GM19455 (cell line): Measurements from ENCODE around the gene AP3M1.
"Not testable (repeated sequence)": the region's sequence is repeated elsewhere in the genome, so short reads cannot be mapped to it uniquely, and the experiment has no call there.

ENCODE experiments used
- ATAC-seq: cut with Tn5 transposase; IDR thresholded peaks from one replicate; pipeline ENCODE4 v1.9.1; 2021; ENCODE audit not compliant: unreplicated experiment

Gene AP3M1, protein sequence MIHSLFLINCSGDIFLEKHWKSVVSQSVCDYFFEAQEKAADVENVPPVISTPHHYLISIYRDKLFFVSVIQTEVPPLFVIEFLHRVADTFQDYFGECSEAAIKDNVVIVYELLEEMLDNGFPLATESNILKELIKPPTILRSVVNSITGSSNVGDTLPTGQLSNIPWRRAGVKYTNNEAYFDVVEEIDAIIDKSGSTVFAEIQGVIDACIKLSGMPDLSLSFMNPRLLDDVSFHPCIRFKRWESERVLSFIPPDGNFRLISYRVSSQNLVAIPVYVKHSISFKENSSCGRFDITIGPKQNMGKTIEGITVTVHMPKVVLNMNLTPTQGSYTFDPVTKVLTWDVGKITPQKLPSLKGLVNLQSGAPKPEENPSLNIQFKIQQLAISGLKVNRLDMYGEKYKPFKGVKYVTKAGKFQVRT

DNA sequence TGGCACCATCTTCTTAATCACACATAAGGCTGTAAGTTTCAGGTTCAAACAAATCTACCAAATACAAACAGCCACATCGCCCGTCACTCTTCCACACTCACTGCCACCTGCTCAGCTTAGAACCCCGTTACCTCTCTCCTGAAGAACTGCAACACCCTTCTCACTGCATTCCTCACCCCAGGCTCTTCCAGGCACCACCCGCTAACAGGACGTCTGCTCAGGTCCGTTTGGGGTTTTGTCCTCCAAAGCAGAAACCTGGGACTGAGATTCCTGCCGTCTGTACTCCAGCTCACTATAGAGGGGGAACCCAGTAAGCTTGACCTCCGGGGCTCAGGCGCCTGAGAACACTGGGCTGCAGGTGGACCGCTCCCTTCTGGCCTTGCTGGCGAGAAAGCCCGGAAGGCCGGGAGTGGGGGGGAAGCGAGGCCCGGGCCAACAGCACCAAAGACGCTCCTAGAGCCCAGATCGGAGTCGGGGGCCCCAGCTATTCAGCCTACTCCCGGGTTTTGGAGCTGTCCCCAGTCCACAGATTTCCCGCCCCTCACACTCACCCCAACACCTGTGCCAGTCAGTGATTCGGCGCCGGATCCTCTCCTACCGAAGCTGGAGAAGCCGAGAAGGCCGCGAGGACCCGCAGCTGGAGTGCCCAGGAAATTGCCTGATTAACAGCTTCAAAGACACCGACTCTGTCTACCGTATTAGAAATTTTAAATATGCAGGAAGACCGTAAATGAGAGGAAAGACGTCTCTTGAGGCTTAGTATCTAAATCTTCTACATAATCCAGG is at the start of gene AP3M1:
TSS of gene AP3M1 (minus strand) at position 625 of the 786 bp plus-strand sequence. CDS start 12,449 bp downstream, outside the sequence.
- peak; percentile 49 for ATAC-seq

GRCh38 chr10:74199315-74199714 is 48.7 kb upstream of the AP3M1 start:
- ATAC-seq, result no peak

GRCh38 chr10:74194999-74195398 is 44.4 kb upstream of the AP3M1 start:
- no peak for ATAC-seq

- no peak for ATAC-seq
Observed at GRCh38 chr10:74194545-74194944, 43.9 kb upstream of the AP3M1 start.

DNA sequence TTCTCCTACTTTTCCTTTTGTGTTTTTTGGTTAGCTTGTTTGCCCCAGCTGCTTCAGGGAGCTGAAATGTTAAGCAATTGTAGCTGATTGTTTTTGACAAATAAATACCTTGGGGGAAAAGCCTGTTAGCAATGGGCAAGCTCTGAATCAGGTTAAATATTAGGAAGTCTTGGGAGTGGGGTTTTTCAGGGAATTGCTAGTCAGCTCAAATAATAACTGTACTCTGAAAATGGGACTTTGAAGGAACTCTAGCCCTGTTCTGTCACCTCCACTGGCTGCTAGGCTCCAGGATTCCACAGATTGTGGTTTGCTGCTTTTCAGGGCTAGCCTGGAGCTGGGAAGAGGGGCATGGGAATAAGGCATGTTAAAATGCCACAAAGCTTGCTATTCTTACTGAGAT is 39.9 kb upstream of the AP3M1 start:
- no peak for ATAC-seq

DNA sequence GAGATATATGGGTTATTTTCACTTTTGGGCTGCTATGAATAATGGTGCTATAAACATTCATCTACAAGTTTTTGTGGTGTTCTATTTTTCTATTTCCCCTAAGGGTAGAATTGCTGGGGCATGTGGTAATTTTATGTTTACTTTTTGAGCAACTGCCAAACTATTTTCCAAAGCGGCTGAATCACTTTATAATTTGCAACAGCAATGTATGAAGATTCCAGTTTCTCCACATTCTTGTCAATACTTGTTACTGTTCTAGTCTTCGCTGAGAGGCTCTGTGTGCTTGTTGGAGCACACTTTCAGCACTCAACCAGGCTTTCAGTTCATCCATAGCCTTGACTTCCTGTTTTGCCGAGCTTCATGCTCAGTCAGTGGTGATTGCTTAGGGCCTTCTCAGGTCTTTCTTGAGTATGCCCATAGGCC is 39.4 kb upstream of the AP3M1 start:
- ATAC-seq, result no peak

GRCh38 chr10:74188617-74189016 is 38.0 kb upstream of the AP3M1 start:
- not testable (repeated sequence) for ATAC-seq

GRCh38 chr10:74187237-74187636 is 36.6 kb upstream of the AP3M1 start:
- ATAC-seq, result no peak

- no peak for ATAC-seq
Observed at GRCh38 chr10:74186678-74187077, 36.0 kb upstream of the AP3M1 start.

DNA sequence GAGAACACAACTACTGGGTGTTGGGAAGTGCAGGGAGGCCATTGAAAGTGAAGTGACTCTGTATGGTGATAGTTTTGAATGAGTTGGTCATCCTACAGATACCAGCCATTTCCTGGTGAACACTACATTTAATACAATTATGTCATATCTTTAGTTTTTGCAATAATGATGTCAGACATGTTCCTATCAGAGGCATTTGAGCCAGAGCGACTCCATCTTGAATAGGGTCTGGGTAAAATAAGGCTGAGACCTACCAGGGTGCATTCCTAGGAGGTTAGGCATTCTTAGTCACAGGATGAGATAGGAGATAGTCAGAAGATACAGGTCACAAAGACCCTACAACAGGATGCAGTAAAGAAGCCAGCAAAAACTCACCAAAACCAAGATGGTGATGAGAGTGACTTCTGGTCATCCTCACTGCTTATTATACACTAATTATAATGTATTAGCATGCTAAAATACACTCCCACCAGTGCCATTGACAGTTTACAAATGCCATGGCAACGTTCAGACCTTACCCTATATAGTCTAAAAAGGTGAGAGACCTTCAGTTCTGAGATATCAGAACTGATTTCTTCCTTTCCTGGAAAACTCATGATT is 28.6 kb upstream of the AP3M1 start:
- ATAC-seq, result no peak

GRCh38 chr10:74178042-74178791 is 27.6 kb upstream of the AP3M1 start:
- no peak for ATAC-seq

DNA sequence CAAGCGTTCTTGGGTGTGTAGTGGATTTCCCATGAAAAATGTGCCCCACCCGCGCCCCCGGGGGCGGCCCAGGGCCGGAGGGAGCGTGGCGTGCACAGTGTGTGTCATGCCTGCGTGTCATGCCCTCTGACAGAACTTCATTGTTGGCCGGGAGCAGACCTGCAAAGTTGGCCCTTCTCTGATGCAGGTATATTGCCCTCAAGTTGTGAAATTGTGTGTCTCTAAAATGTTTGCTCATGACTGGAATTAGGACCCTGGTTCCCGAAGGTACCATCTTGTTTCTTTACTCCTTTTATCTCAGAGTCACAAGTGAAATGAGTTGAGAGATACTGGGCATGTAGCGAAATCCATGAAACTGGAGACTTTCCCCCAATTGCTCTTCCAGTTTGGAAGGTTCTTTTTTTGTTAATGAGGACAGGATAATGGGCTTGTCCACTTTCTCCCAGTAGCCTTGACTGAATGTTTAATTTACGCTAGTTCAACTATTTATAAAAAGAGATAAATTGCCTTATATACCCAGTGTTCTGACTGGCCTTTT is 26.6 kb upstream of the AP3M1 start:
- peak; percentile 31 for ATAC-seq

GRCh38 chr10:74176380-74177139 is 25.9 kb upstream of the AP3M1 start:
- peak; percentile 87 for ATAC-seq

DNA sequence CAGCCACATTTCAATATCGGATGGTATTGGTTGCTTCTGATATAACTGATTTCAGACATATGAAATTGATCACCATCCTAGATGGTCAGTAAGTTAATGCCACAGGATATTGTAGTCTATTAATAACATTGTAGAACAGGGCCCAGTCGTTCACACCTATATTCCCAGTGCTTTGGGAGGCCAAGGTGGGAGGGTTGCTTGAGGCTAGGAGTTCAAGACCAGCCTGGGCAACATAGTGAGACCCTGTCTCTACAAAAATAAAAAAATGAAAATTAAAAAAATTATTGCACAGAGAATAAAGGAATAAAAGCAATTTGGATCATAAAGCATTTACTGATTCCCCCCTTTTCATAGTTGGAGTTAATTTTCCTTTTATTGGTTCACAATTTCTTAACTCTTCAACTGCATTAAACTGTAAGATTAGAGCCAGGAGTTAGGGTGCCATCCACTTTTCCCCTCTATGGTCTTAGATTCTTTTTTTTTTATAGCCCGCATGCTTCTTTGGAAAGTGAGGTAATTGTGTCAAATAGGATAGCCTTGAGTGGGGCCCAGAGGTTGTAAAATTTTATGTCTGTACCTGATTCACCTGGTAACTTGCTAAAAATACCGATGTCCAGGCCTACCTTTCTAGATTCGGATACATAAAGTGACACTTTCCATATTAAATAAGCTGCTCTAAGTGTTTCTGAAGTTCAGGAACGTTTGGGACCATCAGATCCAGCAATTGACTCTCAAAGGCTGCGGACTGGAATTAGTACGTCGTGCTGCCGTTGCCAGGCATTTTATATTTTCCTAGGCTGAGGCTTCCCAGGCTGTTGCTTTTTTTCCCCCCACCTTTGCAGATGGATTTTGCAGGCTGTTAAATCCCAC is 25.1 kb upstream of the AP3M1 start:
- ATAC-seq, result no peak

- ATAC-seq, result no peak
Observed at GRCh38 chr10:74174521-74174920, 23.9 kb upstream of the AP3M1 start.

DNA sequence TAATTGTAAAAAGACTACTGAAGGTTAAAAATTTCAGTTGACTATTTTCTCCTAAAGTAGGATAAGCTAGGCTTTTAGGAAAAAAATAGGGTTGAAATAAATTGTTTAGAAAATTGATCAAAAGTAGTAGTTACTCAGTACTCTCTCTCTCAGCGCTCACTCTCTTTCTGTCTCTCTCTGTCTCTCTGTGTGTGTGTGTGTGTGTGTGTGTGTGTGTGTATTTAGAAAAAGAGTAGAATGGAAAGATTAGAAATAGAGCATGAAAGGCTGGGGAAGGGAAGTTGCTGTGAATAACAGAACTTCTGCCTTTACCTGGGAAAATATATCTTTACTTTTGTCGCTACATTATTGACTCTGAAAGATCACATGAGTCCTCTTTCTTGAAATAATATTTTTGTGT is 21.0 kb upstream of the AP3M1 start:
- ATAC-seq, result no peak

- no peak for ATAC-seq
Observed at GRCh38 chr10:74167443-74167842, 16.8 kb upstream of the AP3M1 start.

DNA sequence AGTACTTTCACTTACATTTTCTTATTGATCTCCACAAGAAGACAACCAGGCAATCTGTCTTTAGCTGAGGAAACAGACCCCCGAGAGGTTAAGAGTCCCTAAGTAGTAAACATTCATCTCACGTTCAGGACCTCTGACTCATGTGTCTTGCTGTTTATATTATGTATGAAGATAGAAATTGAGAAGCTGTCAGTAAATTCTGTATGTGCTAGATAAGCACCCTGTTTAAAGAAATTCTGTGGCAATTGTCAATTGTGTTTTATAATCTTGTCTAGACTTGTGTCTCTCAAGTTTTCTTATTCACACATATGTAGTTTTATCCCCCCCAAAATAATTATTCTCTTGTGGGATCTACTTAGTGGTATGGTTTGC is 14.9 kb upstream of the AP3M1 start:
- no peak for ATAC-seq
